Left ventricle myocardium inferior (tissue), 1 donor: Measurements from ENCODE around the gene FDXR. TPM values are rescaled to one million over a fixed set of nuclear protein-coding genes. Genes with fewer than 3 reads are reported as not detected.

Source experiments
- DNase-seq: peaks from one replicate; pipeline ENCODE4 v3.0.0-alpha.2; 2020
- H3K27ac ChIP-seq: fragments of 200-600 bp; replicated peaks from 2 replicates; pipeline ENCODE4 v1.8.0; 2021
- H3K27me3 ChIP-seq: fragments of 200-600 bp; 2 replicates; pipeline ENCODE4 v1.8.0; 2021; ENCODE audit warnings: low read depth
- H3K36me3 ChIP-seq: fragments of 200-600 bp; 2 replicates; pipeline ENCODE4 v1.8.0; 2021
- H3K4me1 ChIP-seq: fragments of 200-600 bp; 2 replicates; pipeline ENCODE4 v1.8.0; 2021
- H3K4me3 ChIP-seq: fragments of 200-600 bp; 2 replicates; pipeline ENCODE4 v1.8.0; 2021; ENCODE audit warnings: mild to moderate bottlenecking, moderate library complexity
- H3K9me3 ChIP-seq: fragments of 200-600 bp; replicated peaks from 2 replicates; pipeline ENCODE4 v1.8.0; 2021
- intact Hi-C: fragments of 100-400 bp; cut with micrococcal nuclease; formaldehyde crosslinking; loops from one replicate; pipeline ENCODE4 v1.11.0; 2022
- total RNA-seq: library from RNA; stranded (reverse); fragmentation: NEBNext Ultra II Directional; extraction: Animal tissue kit (Norgen Biotek cat#: 25700); gene quantifications from one replicate; pipeline ENCODE4 v1.2.1, GENCODE V29; 2021
- TF ChIP-seq, protein P1 (sequence below): fragments of 200-600 bp; IDR thresholded peaks from 2 replicates; pipeline ENCODE4 v1.8.0; 2021; ENCODE audit warnings: antibody characterized with exemption, mild to moderate bottlenecking, borderline replicate concordance
- donor health status: DM: no; HTN: yes; CAD: no; lungs with severe emphysema.

The FDXR gene
- total RNA-seq, 1 donor from 2014 or later, result 5.7 TPM

- TF ChIP-seq, protein P1, sequence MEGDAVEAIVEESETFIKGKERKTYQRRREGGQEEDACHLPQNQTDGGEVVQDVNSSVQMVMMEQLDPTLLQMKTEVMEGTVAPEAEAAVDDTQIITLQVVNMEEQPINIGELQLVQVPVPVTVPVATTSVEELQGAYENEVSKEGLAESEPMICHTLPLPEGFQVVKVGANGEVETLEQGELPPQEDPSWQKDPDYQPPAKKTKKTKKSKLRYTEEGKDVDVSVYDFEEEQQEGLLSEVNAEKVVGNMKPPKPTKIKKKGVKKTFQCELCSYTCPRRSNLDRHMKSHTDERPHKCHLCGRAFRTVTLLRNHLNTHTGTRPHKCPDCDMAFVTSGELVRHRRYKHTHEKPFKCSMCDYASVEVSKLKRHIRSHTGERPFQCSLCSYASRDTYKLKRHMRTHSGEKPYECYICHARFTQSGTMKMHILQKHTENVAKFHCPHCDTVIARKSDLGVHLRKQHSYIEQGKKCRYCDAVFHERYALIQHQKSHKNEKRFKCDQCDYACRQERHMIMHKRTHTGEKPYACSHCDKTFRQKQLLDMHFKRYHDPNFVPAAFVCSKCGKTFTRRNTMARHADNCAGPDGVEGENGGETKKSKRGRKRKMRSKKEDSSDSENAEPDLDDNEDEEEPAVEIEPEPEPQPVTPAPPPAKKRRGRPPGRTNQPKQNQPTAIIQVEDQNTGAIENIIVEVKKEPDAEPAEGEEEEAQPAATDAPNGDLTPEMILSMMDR, result no peak
- Histone ChIP-seq H3K9me3 (no peaks in the 10 kb centered on the region), H3K4me3 (no peak overlapping the region), H3K36me3 (peaks cover 6% of the 10 kb centered on the region), H3K4me1 (peaks cover 36% of the 10 kb centered on the region), H3K27me3 (peaks cover 8% of the 10 kb centered on the region), H3K27ac (peak overlapping the region; percentile 75)
- DNase-seq, result no peak
- intact Hi-C loops, result no loop called here
Observed at GRCh38 chr17:74839990-74840852, 32.6 kb downstream of the FDXR start.

GRCh38 chr17:74838274-74838673 lies 34.5 kb downstream of the FDXR start:
- no peak overlapping the region for H3K27ac ChIP-seq
- peaks cover 6% of the 10 kb centered on the region for H3K36me3 ChIP-seq
- TF ChIP-seq, protein P1, result no peak
- H3K4me3 ChIP-seq, result no peak overlapping the region
- H3K4me1 ChIP-seq, result peaks cover 33% of the 10 kb centered on the region
- DNase-seq, result no peak
- peaks cover 3% of the 10 kb centered on the region for H3K27me3 ChIP-seq
- H3K9me3 ChIP-seq, result no peaks in the 10 kb centered on the region
- intact Hi-C loops, result no loop called here

DNA sequence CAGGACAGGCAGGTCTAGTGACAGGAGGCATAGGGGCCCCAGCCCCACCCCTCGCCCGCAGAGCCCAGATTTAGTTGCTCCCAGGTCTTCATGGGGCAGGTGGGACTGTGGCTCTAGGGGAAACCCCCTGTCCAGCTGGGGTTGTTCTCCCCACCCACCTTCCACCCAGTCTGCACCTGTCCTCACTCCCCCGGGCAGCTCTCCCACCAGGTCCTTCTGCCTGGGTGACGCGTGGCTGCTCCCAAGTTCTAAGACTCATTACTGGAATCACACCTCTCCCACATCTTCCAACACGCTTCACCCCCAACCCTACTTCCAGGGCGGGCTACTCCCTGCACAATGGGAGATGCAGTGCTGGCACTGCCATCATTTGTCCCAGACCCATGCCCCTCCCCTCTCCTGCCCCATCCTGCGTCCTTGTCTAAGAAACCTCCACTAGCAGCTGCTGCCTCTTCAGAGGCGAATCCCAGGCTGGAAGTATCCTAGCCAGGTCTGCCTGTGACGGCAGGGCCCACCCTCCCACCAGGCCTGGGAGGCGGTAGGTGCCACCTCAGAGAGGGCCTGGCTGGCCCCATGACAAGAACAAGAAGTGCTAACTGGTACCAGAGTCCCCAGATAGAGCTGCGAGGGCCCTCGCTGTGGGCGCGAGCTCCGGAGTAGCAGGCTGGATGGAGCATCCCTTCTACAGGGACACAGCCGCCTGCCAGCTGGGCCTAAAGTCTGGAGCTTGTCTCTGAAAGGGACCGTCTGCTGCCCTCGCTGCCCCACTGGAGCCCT lies 35.9 kb downstream of the FDXR start:
- no peak for DNase-seq
- peaks cover 21% of the 10 kb centered on the region for H3K4me1 ChIP-seq
- H3K9me3 ChIP-seq, result no peaks in the 10 kb centered on the region
- H3K27me3 ChIP-seq, result no peaks in the 10 kb centered on the region
- H3K36me3 ChIP-seq, result peaks cover 6% of the 10 kb centered on the region
- H3K4me3 ChIP-seq, result no peak overlapping the region
- no peak overlapping the region for H3K27ac ChIP-seq
- intact Hi-C loops, result no loop called here
- TF ChIP-seq, protein P1, result no peak

DNA sequence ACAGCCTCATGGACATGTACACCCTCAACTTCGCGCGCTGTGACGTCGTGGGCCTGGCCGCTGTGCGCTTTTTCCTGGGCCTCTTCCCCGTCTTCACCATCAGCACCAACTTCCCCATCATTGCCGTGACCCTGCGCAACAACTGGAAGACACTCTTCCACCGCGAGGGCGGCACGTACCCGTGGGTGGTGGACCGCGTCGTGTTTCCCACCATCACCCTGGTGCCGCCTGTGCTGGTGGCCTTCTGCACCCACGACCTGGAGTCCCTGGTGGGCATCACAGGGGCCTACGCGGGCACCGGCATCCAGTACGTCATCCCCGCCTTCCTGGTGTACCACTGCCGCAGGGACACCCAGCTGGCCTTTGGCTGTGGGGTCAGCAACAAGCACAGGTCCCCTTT lies 36.6 kb downstream of the FDXR start:
- H3K27ac ChIP-seq, result no peak overlapping the region
- DNase-seq, result no peak
- no peak overlapping the region for H3K4me3 ChIP-seq
- H3K9me3 ChIP-seq, result no peaks in the 10 kb centered on the region
- H3K36me3 ChIP-seq, result peaks cover 6% of the 10 kb centered on the region
- no peaks in the 10 kb centered on the region for H3K27me3 ChIP-seq
- H3K4me1 ChIP-seq, result peaks cover 14% of the 10 kb centered on the region
- TF ChIP-seq, protein P1, result no peak
- intact Hi-C loops, result no loop called here

GRCh38 chr17:74833501-74834377 lies 39.1 kb downstream of the FDXR start:
- no peak for DNase-seq
- no peaks in the 10 kb centered on the region for H3K9me3 ChIP-seq
- no peaks in the 10 kb centered on the region for H3K27me3 ChIP-seq
- intact Hi-C loops, result loop anchor here (5.0 kb wide), 1 partner anchor 46 kb away; no protein-coding TSS in a partner anchor
- no peaks in the 10 kb centered on the region for H3K4me1 ChIP-seq
- no peak overlapping the region for H3K4me3 ChIP-seq
- TF ChIP-seq, protein P1, result no peak
- peaks cover 10% of the 10 kb centered on the region for H3K36me3 ChIP-seq
- H3K27ac ChIP-seq, result no peak overlapping the region
